D721Med (cell line): ENCODE results near the gene OR4P4.

ENCODE experiments used
- DNase-seq: peaks from one replicate; pipeline ENCODE4 v3.0.0; 2011; ENCODE audit warnings: low spot score; ENCODE audit not compliant: insufficient read length
- FAIRE-seq: peaks from 2 replicates; lab custom pipeline; 2011; peaks lifted over from hg19 to GRCh38; lab: Jason Lieb, UNC
- TF ChIP-seq, protein P1 (sequence below): IDR thresholded peaks from 2 replicates; pipeline ENCODE4 v1.5.1; 2012; ENCODE audit warnings: mild to moderate bottlenecking, control low read depth; ENCODE audit not compliant: insufficient read depth; ENCODE audit errors: missing control alignments

Gene OR4P4

DNA sequence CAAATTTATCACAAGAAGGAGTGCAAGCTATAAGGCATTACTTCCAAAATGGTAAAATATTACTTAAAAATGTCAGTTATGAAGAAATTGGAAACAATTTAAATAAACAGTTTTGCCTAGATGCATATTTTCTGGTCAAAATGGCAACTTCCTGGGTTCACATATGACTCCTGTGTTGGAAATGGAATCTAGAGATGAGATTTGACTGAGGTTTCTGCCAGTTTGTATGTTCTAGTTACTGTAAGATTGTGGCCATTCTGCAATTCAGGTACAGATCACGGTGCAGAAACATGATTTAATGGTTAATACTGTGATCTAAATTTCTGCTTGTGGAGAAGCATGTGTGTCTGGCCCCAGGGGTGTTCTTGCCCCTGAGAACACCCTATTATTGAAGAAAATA is 23.7 kb downstream of the OR4P4 start:
- FAIRE-seq (no peak), DNase-seq (no peak)
- TF ChIP-seq, protein P1, sequence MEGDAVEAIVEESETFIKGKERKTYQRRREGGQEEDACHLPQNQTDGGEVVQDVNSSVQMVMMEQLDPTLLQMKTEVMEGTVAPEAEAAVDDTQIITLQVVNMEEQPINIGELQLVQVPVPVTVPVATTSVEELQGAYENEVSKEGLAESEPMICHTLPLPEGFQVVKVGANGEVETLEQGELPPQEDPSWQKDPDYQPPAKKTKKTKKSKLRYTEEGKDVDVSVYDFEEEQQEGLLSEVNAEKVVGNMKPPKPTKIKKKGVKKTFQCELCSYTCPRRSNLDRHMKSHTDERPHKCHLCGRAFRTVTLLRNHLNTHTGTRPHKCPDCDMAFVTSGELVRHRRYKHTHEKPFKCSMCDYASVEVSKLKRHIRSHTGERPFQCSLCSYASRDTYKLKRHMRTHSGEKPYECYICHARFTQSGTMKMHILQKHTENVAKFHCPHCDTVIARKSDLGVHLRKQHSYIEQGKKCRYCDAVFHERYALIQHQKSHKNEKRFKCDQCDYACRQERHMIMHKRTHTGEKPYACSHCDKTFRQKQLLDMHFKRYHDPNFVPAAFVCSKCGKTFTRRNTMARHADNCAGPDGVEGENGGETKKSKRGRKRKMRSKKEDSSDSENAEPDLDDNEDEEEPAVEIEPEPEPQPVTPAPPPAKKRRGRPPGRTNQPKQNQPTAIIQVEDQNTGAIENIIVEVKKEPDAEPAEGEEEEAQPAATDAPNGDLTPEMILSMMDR, result no peak

DNA sequence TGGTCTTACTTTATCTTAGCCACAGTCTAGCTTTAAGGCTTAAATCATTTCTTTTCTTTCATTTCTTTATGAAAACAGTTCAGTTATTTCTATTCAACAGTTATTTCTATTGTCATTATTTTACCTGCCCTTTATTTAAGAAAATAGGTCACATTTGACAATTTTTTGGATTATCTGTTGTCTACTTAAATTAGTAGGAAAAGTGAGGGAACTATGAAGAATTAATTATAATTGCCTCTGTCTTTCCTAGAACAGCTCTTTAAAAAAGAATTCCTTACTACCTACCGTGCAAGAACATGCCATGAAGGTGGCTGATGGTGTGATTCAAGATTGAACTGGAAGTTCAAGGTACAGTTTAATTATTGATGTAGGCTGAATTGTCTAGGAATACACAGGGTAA is 27.0 kb downstream of the OR4P4 start, which contains the start of gene OR4C6:
TSS of gene OR4C6 (plus strand) at position 301 of the 400 bp plus-strand sequence. CDS start 2,966 bp downstream, outside the sequence.
- DNase-seq (no peak), FAIRE-seq (no peak)
- TF ChIP-seq, protein P1, result no peak

DNA sequence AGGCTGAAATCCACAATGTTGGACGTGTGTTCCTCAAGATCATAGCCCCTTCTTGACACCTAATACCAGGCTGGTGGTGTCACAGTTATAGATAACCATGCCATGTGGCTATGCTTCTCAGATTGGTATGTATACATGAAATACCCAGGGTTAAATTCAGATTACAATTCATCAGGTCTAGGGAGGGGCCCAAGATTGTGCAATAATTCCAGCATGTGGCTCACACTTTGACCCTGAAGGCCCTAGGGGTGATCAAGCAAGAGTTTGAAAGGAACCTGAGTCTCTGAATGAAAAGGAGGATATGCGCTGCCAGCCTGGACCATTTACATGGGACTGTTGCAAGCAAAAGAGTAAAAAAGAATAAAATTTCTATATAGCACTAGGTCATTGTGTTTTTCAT is 34.5 kb downstream of the OR4P4 start:
- FAIRE-seq (no peak), DNase-seq (no peak)
- TF ChIP-seq, protein P1, result no peak

DNA sequence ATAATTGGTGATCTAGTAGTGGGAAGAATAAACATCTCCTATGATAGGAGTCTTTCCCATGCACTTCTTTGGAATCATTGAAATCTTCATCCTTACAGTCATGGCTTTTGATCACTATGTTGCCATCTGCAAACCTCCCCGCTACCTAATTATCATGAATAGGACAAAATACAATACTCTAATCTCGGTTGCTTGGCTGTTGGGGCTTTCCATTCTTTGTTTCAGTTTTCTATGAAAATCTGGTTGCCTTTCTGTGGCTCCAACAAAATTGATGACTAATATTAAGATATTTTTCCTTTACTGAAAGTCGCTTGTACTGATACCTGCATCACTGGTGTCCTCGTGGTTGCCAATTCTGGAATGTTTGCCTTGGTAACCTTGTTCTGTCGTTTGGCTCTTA is 38.9 kb downstream of the OR4P4 start:
- no peak for DNase-seq
- no peak for FAIRE-seq
- TF ChIP-seq, protein P1, result no peak
